CD4-positive, alpha-beta T cell treated with Interleukin-21 for 1 hour (primary cell): Measurements from ENCODE around the gene CPN2.

ENCODE experiments used
- DNase-seq: peaks from one replicate; pipeline ENCODE4 v3.0.0-alpha.2; 2020

Gene CPN2

GRCh38 chr3:194351080-194351672, at the start of gene CPN2:
CPN2 (minus strand) TSS chr3:194351328; CDS start chr3:194342702, 8,626 bp downstream.
- DNase-seq = no peak

DNA sequence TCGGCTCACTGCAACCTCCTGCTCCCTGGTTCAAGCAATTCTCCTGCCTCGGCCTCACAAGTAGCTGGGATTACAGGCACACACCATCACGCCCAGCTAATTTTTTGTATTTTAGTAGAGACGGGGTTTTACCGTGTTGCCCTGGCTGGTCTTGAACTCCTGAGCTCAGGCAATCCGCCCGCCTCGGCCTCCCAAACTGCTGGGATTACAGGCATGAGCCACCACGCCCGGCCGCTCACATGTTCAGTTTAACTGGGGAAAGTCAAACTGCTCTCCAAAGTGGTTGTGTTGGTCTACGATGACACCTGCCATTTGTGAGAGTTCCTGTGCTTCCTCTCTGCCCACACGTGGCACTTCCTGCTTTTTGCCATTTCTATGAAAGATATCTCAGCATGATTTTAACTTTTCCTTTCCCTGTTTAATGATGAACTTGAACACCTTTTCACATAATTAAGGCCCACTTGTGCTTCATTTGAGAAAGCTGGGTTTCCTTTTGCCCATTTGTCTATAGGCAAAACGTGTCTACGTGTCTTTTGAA, 48.8 kb upstream of the CPN2 start:
- DNase-seq = no peak

DNA sequence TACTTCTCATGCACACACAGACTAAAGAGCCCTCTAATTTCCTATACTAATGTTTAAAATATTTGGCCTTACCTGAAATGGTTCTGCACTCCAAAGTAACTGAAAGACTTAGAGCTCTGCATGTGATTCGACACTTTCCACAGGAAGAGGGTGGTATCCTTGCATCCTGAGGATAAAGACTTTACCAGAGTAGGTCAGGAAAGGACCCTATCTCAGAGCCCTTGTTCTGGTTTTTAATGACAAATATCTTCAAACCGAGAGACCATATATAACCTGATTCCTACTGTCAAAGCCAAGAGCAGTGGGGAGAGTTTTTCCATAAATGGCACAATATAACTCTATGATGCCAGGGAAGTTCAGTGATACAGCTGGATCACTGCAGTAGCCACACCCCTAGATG, 48.0 kb upstream of the CPN2 start, which contains the start of gene GP5:
Gene GP5 (minus strand): TSS at position 101 of the 400 bp plus-strand sequence. CDS start 984 bp downstream, outside the sequence.
- no peak for DNase-seq

DNA sequence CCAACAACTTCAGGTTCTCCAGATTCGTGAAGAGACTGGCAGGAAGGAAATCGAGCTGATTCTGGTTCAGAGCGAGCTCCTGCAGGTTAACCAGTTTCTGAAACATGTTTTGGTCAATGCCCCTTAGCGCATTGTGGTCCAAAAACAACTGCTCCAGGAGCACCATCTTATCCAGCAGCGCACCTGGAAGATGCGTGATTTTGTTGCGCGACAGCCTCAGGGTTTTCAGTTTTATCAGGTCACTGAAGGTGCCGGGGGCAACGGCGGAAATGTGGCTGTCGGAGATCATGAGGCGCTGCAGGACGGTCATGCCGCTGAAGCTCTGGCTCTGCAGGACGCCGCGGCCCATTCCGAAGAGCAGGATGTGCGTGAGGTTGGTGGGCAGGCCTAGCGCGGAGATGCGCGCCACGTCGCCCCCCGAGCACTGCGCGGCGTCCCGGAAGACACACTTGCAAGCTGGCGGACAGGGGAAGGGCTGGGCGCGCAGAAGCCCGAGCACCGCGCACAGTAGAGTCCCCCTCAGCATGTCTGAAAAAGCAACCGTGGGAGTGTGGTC, 46.7 kb upstream of the CPN2 start:
- DNase-seq = peak; percentile 11

DNA sequence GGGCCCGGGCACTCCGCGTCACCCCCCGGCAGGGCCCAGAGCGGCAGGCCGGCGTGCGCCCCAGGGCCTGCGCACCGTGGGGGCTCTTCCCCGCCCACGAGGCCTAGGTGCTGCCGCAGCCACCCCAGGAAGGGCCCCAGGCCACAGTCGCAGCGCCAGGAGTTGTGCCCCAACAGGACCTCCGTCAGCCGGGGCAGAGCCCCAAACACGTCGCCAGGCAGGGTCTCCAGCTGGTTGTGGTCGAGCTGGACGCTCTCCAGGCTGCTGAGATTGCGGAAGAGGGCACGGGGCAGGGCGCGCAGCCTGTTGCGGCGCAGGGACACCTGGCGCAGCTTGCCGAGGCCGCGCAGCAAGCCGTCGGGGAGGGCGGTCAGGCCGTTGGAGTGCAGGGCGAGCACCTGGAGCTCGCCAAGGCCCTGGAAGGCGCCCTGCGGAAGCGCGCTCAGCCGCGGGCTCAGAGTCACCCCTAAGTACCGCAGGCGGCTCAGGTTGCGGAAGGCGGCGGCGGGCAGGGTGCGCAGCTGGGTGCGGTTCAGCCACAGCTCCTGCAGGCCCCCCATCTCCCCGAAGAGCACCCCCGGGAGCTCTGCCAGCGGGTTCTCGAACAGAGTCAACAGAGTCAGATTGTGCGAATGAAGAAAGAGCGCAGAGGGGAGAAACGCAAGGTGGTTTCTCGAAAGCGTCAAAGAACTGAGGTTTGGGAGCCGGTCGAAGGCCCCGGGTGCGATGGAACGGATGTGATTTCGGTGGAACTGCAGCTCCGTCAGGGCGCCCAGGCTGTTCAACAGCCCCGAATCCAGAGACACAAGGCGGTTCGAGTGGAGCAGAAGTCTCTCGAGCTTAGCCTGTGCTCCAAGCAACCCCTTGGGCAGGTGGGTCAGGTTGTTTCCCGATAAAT, 46.0 kb upstream of the CPN2 start:
- peak; percentile 30 for DNase-seq

DNA sequence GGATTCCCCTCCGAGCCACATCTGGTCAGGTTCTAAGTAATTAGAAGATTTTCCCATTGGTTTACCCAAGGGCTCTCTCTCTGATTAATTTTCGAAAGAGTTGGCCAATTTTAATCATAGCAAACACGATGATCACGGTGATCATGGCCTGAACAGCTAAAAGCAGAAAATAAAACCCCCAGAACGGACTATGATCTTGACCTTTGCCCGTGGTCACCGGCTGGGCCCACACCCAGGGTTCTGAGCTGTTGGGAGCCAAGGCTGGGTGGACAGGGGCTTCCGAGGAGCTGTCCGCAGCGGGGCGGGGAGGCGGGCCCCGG, 45.4 kb upstream of the CPN2 start:
- no peak for DNase-seq

DNA sequence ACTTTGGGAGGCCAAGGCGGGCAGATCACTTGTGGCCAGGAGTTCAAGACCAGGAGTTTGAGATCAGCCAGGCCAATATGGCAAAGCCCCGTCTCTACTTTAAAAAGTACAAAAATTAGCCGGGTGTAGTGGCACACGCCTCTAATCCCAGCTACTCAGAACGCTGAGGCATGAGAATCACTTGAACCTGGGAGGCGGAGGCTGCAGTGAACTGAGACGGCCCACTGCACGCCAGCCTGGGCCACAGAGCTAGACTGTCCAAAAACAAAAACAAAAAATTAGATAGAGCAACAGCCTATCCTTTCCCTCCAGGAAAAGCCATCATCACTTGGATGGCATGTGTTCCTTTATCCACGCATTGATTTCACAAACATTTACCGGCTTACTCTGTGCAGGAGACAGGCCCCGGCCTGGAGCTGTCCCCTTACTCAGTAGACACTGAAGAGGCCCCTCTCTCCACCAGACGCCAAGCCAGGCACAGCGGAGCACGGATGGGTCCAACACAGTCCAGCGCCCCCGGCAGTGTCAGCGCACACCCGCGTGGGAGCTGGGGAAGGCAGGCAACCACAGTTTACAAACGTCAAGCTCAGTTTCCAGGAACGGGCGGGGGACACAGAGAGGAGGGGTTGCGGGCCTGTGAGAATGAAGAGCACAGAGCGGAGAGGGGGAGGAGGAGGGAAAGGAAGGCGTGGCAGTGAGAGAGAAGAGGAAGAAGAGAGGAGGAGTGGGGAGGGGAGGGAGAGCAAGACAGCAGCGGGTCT, 44.8 kb upstream of the CPN2 start:
- DNase-seq = peak; percentile 73

GRCh38 chr3:194395212-194395611, 44.1 kb upstream of the CPN2 start:
- no peak for DNase-seq

GRCh38 chr3:194392576-194392975, 41.4 kb upstream of the CPN2 start:
- no peak for DNase-seq

GRCh38 chr3:194390835-194391234, 39.7 kb upstream of the CPN2 start:
- no peak for DNase-seq

DNA sequence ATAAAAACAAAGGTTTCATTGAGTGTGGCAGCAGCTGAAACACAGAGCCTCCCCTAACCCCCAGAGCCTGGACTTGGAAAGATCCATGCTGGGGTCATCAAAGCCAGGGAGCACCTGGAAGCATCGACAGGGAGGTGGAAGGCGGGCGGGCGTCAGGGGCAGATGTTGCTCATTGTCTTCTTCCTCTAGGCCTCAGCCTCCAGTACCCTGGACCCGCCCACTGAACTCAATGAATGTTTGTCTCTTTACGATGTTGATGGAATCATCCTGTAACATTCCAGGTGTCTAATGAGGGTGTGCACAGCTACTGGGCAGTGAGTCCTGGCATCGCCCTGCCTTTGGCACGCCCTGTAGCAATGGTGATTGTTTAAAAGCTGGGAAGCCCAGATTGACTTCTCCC, 38.1 kb upstream of the CPN2 start:
- DNase-seq = no peak

DNA sequence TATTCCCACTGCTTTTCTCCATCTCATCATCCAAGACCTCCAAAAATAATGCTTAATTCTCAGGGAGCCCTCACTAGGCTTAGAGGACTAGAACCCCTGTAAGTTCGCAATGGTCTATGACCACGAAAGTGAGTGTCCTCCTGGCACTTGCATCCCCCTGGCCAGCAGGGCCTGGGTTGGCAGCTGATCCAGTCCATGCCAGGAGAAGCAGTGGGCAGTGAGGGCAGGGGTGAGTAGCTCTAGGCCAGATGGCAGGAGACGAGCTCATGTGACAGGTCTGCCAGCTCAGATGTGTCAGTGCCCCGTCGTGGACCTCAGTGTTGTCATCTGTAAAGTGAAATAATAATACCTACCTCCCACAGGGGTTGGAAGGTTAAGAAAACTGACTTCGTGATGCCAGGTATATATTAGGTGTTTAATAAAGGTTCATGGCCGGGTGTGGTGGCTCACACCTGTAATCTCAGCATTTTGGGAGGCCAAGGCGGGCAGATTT, 36.8 kb upstream of the CPN2 start:
- no peak for DNase-seq

DNA sequence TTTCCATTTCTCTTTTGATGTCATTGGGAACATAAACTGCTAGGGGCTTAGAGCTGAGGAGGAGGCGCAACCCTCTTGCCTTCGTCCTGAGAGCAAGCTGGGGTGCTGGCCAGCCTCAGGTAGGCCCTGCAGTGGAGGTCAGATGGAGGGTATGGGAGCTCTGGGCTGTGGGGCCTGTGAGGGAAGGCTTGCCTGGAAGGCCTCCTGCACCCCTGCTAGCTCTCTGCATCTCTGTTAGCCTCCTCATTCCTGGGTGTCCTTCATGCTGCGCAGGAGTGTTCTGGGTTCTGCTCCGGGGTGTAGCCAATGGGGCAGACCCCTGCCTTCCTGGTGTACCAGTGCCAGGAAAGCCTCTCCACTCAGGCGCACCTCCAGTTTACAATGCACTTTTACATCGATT, 36.1 kb upstream of the CPN2 start:
- DNase-seq = no peak

DNA sequence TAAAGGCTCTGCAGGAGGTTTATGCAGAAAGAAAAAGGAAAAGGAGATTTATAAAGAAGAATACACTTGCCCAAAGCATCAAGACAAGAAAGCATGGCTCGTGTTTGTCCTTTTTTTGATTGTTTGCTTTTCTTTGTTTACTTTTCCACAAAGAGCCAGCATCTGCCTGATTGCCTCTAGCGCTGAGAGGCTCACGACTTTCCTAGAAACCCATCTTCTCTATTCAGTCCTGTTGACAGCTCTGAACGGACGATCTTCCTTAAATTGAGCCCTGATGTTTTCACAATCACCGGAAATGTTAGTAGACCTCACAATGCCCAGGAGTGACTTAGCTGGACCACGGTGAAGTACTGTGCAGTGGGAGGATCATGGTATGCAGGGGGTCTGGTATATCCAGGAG, 35.5 kb upstream of the CPN2 start:
- no peak for DNase-seq

DNA sequence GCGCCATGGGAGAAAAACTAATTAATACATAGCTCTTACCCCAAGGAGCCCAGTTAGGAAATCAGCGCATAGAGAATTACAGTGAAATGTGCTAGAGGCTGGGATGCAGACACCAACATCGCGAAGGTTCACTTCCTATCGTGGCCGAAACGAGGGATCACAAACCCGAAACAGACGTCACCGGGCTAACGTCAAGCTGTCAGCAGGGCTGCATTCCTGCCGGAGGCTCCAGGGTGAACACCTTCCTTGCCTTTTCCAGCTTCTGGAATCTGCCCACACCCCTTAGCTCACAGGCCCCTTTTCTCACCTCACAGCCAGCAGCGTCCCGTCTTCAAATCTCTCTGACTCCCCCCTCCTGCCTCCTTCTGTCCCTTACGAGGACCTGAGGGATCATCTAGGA, 34.9 kb upstream of the CPN2 start:
- DNase-seq = no peak

GRCh38 chr3:194384569-194385001, 33.5 kb upstream of the CPN2 start:
- no peak for DNase-seq

GRCh38 chr3:194384156-194384555, 33.0 kb upstream of the CPN2 start:
- DNase-seq = no peak

- no peak for DNase-seq
Observed at GRCh38 chr3:194383276-194383940, 32.3 kb upstream of the CPN2 start.

DNA sequence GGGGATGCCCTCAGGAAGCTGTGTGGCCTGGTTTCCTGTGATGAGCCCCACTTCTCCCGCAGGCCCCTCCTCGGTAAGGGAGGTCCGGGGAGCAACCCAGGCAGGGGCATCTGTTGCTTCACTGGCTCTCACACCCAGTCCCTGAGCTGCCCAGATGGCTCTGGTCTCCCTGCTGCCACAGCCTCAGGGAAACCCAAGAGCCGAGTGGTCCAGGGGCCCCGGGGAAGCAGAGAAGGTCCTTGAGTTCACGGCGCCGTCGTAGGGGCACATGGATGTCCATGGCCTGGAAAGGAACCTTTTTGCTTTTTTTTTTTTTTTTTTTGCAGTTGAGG, 31.7 kb upstream of the CPN2 start:
- no peak for DNase-seq

DNA sequence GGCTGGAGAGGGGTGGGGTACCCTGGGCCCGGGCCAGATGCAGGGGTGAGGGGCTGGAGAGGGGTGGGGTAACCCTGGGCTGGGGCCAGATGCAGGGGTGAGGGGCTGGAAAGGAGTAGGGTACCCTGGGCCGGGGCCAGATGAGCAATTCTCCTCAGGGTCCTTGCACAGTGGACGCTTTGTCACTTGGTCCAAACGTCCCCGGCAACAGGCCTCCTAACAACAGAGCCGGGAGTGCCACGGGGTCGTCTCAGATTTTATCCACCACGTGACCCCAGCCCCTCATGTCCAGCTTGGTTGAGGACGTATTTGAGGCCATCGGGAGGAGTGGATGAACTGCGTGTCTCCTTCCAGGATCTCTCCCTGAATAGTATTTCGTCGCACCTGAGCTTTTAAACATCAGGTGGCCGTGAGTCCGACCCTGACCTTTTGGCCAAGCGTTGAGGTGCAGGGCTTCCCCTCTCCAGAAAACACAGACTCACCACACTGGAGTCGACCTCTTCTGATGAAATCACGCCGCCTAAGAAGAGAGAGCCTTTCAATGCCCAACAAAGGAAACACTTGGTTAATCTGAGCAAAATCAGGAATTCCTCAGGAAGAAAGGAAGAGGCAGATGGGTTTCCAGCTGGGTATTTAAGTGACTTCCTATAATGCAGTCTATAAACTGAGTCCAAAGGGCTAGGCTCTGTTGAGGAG, 31.2 kb upstream of the CPN2 start:
- DNase-seq = no peak

DNA sequence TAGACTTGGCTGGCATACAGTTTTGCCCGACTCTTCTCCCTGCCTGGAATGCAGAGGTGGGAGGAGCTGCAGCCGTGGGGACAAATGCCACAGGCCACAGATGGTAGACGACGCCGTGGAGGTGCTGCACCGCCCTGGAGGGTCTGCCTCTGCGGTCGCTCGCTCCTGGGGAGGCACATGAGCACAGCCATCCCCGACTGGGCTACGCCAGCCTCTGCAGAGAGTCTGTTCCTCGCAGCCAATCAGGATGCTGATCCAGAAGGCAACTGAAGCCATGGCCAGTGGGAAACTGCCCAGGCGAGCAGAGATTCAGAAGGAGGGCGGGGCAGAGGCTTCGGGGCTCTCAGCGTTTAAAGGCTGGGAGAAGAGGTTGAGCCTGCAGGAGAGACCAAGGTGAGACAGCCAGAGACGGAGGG, 30.3 kb upstream of the CPN2 start:
- no peak for DNase-seq

DNA sequence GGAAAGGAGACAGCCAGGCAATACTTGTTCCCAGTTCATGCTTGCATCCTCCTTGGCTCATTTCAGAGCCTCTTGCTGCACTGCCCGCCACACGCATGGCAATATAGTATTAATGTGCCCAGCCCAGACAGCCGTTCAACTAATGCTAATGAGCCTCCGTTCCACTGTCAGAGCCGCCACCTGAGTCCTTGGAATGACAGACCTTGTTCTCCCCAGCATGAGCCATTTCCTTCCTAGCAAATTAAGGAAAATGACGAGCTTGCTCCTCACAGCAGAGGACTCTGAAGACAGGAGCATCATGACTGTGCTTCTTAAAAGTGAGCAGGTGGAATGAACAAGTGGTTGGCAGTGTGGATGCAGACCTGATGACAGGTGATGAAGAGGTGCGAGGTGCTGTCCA, 29.2 kb upstream of the CPN2 start:
- no peak for DNase-seq
